GM18870 (cell line): ENCODE results near the gene GPAT3.
A peak's percentile ranks its signal among the peaks of the same experiment; 100 is the strongest.

ENCODE experiments used
- ATAC-seq: cut with Tn5 transposase; IDR thresholded peaks from one replicate; pipeline ENCODE4 v1.9.1; 2021; ENCODE audit warnings: moderate library complexity; ENCODE audit not compliant: unreplicated experiment

Gene GPAT3

GRCh38 chr4:83639849-83640493, 104.1 kb downstream of the GPAT3 start:
- ATAC-seq: peak; percentile 82

- ATAC-seq: no peak
Observed at GRCh38 chr4:83643036-83643435, 107.1 kb downstream of the GPAT3 start.

GRCh38 chr4:83644677-83645659, 109.1 kb downstream of the GPAT3 start:
- ATAC-seq: peak; percentile 76

GRCh38 chr4:83646538-83647239, 110.8 kb downstream of the GPAT3 start:
- ATAC-seq: no peak

- no peak for ATAC-seq
Observed at GRCh38 chr4:83651846-83652245, 115.9 kb downstream of the GPAT3 start.
